ENCODE data around the gene EYS.
"Not testable (repeated sequence)": the region's sequence is repeated elsewhere in the genome, so short reads cannot be mapped to it uniquely, and the experiment has no call there.

EYS gene

GRCh38 chr6:65071480-65071879 is 635.5 kb downstream of the EYS start:
- ATAC-seq (no peak), DNase-seq (ENCODE audit: low spot score in 2 of 2) (no peak)
- H3K9me3 Mint-ChIP-seq, result peaks cover 27% of the 10 kb centered on the region
- H3K36me3 Mint-ChIP-seq, result no peaks in the 10 kb centered on the region
- no peak overlapping the region for H3K4me3 Mint-ChIP-seq
- H3K4me1 Mint-ChIP-seq, result no peaks in the 10 kb centered on the region
- no peak overlapping the region for H3K27ac Mint-ChIP-seq

GRCh38 chr6:65064844-65065243 is 642.2 kb downstream of the EYS start:
- DNase-seq (ENCODE audit: low spot score in 2 of 2) (no peak), ATAC-seq (no peak)
- Mint-ChIP-seq H3K9me3 (peaks cover 26% of the 10 kb centered on the region), H3K36me3 (no peaks in the 10 kb centered on the region), H3K4me1 (no peaks in the 10 kb centered on the region), H3K4me3 (no peak overlapping the region), H3K27ac (no peak overlapping the region)

GRCh38 chr6:65059568-65059967 is 647.5 kb downstream of the EYS start:
- Mint-ChIP-seq H3K27ac (no peak overlapping the region), H3K9me3 (peaks cover 19% of the 10 kb centered on the region), H3K36me3 (no peaks in the 10 kb centered on the region), H3K4me1 (no peaks in the 10 kb centered on the region), H3K4me3 (no peak overlapping the region)
- DNase-seq (ENCODE audit: low spot score in 2 of 2) (no peak), ATAC-seq (no peak)

- ATAC-seq (no peak), DNase-seq (ENCODE audit: low spot score in 2 of 2) (no peak)
- Mint-ChIP-seq H3K4me1 (no peaks in the 10 kb centered on the region), H3K9me3 (peaks cover 5% of the 10 kb centered on the region), H3K36me3 (no peaks in the 10 kb centered on the region), H3K27ac (no peak overlapping the region), H3K4me3 (no peak overlapping the region)
Measured at GRCh38 chr6:65055545-65055944, 651.5 kb downstream of the EYS start.

GRCh38 chr6:65052626-65053025 is 654.4 kb downstream of the EYS start:
- ATAC-seq, result no peak
- Mint-ChIP-seq H3K36me3 (no peaks in the 10 kb centered on the region), H3K9me3 (peaks cover 12% of the 10 kb centered on the region), H3K4me3 (no peak overlapping the region), H3K4me1 (no peaks in the 10 kb centered on the region), H3K27ac (no peak overlapping the region)
- DNase-seq (ENCODE audit: low spot score in 2 of 2), result no peak

GRCh38 chr6:65045801-65046200 is 661.2 kb downstream of the EYS start:
- H3K4me3 Mint-ChIP-seq, result no peak overlapping the region
- DNase-seq (ENCODE audit: low spot score in 2 of 2) (no peak), ATAC-seq (no peak)
- H3K27ac Mint-ChIP-seq, result no peak overlapping the region
- peaks cover 20% of the 10 kb centered on the region for H3K9me3 Mint-ChIP-seq
- no peaks in the 10 kb centered on the region for H3K4me1 Mint-ChIP-seq
- H3K36me3 Mint-ChIP-seq, result no peaks in the 10 kb centered on the region

GRCh38 chr6:65014006-65014405 is 693.0 kb downstream of the EYS start:
- H3K4me1 Mint-ChIP-seq, result no peaks in the 10 kb centered on the region
- H3K36me3 Mint-ChIP-seq, result no peaks in the 10 kb centered on the region
- DNase-seq (ENCODE audit: low spot score in 2 of 2), result no peak
- H3K4me3 Mint-ChIP-seq, result no peak overlapping the region
- peaks cover 3% of the 10 kb centered on the region for H3K9me3 Mint-ChIP-seq
- no peak overlapping the region for H3K27ac Mint-ChIP-seq
- no peak for ATAC-seq

GRCh38 chr6:65006788-65007187 is 700.2 kb downstream of the EYS start:
- Mint-ChIP-seq H3K4me3 (no peak overlapping the region), H3K4me1 (no peaks in the 10 kb centered on the region), H3K36me3 (no peaks in the 10 kb centered on the region), H3K9me3 (peaks cover 15% of the 10 kb centered on the region), H3K27ac (no peak overlapping the region)
- DNase-seq (ENCODE audit: low spot score in 2 of 2) (no peak), ATAC-seq (no peak)

- Mint-ChIP-seq H3K4me1 (no peaks in the 10 kb centered on the region), H3K4me3 (no peak overlapping the region), H3K9me3 (peaks cover 16% of the 10 kb centered on the region), H3K27ac (no peak overlapping the region), H3K36me3 (no peaks in the 10 kb centered on the region)
- DNase-seq (ENCODE audit: low spot score in 2 of 2) (no peak), ATAC-seq (no peak)
Measured at GRCh38 chr6:65004283-65004682, 702.7 kb downstream of the EYS start.

- peaks cover 20% of the 10 kb centered on the region for H3K9me3 Mint-ChIP-seq
- H3K27ac Mint-ChIP-seq; DNase-seq (ENCODE audit: low spot score in 2 of 2); ATAC-seq; H3K4me1 Mint-ChIP-seq; H3K4me3 Mint-ChIP-seq; H3K36me3 Mint-ChIP-seq: not testable (repeated sequence)
Measured at GRCh38 chr6:65002882-65003281, 704.1 kb downstream of the EYS start.

GRCh38 chr6:65000815-65001214 is 706.2 kb downstream of the EYS start:
- no peak for ATAC-seq
- no peak for DNase-seq (ENCODE audit: low spot score in 2 of 2)
- H3K27ac Mint-ChIP-seq, result no peak overlapping the region
- no peak overlapping the region for H3K4me3 Mint-ChIP-seq
- no peaks in the 10 kb centered on the region for H3K36me3 Mint-ChIP-seq
- peaks cover 18% of the 10 kb centered on the region for H3K9me3 Mint-ChIP-seq
- H3K4me1 Mint-ChIP-seq, result no peaks in the 10 kb centered on the region

GRCh38 chr6:64998204-64998603 is 708.8 kb downstream of the EYS start:
- ATAC-seq (no peak), DNase-seq (ENCODE audit: low spot score in 2 of 2) (no peak)
- Mint-ChIP-seq H3K4me3 (no peak overlapping the region), H3K36me3 (no peaks in the 10 kb centered on the region), H3K4me1 (no peaks in the 10 kb centered on the region), H3K9me3 (peaks cover 5% of the 10 kb centered on the region), H3K27ac (no peak overlapping the region)

GRCh38 chr6:64996301-64996700 is 710.7 kb downstream of the EYS start:
- Mint-ChIP-seq H3K36me3 (no peaks in the 10 kb centered on the region), H3K4me1 (no peaks in the 10 kb centered on the region), H3K9me3 (peaks cover 5% of the 10 kb centered on the region), H3K27ac (no peak overlapping the region), H3K4me3 (no peak overlapping the region)
- no peak for DNase-seq (ENCODE audit: low spot score in 2 of 2)
- no peak for ATAC-seq

- DNase-seq (ENCODE audit: low spot score in 2 of 2) (no peak), ATAC-seq (no peak)
- Mint-ChIP-seq H3K9me3 (peaks cover 4% of the 10 kb centered on the region), H3K36me3 (no peaks in the 10 kb centered on the region), H3K4me1 (no peaks in the 10 kb centered on the region), H3K27ac (no peak overlapping the region), H3K4me3 (no peak overlapping the region)
Measured at GRCh38 chr6:64990652-64991304, 716.2 kb downstream of the EYS start.

GRCh38 chr6:64988148-64988547 is 718.9 kb downstream of the EYS start:
- H3K4me3 Mint-ChIP-seq, result no peak overlapping the region
- no peak for ATAC-seq
- no peak overlapping the region for H3K27ac Mint-ChIP-seq
- no peak for DNase-seq (ENCODE audit: low spot score in 2 of 2)
- H3K4me1 Mint-ChIP-seq, result no peaks in the 10 kb centered on the region
- no peaks in the 10 kb centered on the region for H3K36me3 Mint-ChIP-seq
- H3K9me3 Mint-ChIP-seq, result peaks cover 6% of the 10 kb centered on the region

GRCh38 chr6:64987066-64987465 is 720.0 kb downstream of the EYS start:
- H3K27ac Mint-ChIP-seq, result no peak overlapping the region
- H3K36me3 Mint-ChIP-seq, result no peaks in the 10 kb centered on the region
- no peak overlapping the region for H3K4me3 Mint-ChIP-seq
- H3K4me1 Mint-ChIP-seq, result no peaks in the 10 kb centered on the region
- peaks cover 6% of the 10 kb centered on the region for H3K9me3 Mint-ChIP-seq
- ATAC-seq, result no peak
- DNase-seq (ENCODE audit: low spot score in 2 of 2), result no peak

GRCh38 chr6:64985726-64986125 is 721.3 kb downstream of the EYS start:
- Mint-ChIP-seq H3K36me3 (no peaks in the 10 kb centered on the region), H3K9me3 (peaks cover 10% of the 10 kb centered on the region), H3K4me3 (no peak overlapping the region), H3K27ac (no peak overlapping the region), H3K4me1 (no peaks in the 10 kb centered on the region)
- no peak for DNase-seq (ENCODE audit: low spot score in 2 of 2)
- ATAC-seq, result no peak
